DND-41 (cell line): ENCODE data around the gene PUM1.

Experiments used
- EZH2 ChIP-seq: IDR thresholded peaks from 3 replicates; pipeline ENCODE4 v1.6.1; 2012; ENCODE audit warnings: borderline replicate concordance, low read depth, mild to moderate bottlenecking, moderate library complexity, low read length, inconsistent platforms; ENCODE audit not compliant: severe bottlenecking
- TF ChIP-seq, protein P1 (sequence below): IDR thresholded peaks from 2 replicates; pipeline ENCODE4 v1.5.1; 2012; ENCODE audit warnings: borderline replicate concordance, low read length, moderate library complexity, mild to moderate bottlenecking; ENCODE audit not compliant: poor library complexity, severe bottlenecking; ENCODE audit errors: extremely low read depth

DNA sequence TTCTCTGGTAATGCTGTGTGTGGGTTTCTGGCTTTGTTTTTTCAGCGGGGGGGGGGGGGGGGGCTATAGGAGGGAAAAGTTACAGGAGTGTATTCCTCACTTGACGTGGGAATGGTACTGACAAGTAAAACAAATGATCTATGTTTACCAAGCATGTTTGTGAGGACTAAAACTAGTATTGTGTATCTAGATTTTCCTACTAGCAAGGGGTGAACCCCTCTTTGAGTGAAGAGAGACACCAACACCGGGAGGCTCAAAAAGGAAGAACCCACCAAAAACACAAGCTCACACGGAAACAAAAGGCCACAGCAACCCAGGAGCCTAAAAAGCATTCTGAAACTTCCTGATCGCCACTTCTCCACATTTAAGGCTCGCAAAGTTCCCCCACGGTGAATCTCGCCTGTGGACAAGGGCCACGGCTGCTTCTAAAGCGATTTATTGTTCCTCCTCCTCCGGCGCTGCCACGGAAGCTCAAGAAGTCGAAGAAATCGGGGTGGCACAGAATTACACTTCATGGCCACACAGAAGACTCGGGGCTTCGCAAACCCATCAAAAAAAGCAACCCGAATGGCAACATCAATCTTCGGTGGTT is 703 bp downstream of the PUM1 start:
- TF ChIP-seq, protein P1, sequence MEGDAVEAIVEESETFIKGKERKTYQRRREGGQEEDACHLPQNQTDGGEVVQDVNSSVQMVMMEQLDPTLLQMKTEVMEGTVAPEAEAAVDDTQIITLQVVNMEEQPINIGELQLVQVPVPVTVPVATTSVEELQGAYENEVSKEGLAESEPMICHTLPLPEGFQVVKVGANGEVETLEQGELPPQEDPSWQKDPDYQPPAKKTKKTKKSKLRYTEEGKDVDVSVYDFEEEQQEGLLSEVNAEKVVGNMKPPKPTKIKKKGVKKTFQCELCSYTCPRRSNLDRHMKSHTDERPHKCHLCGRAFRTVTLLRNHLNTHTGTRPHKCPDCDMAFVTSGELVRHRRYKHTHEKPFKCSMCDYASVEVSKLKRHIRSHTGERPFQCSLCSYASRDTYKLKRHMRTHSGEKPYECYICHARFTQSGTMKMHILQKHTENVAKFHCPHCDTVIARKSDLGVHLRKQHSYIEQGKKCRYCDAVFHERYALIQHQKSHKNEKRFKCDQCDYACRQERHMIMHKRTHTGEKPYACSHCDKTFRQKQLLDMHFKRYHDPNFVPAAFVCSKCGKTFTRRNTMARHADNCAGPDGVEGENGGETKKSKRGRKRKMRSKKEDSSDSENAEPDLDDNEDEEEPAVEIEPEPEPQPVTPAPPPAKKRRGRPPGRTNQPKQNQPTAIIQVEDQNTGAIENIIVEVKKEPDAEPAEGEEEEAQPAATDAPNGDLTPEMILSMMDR, result no peak
- TF ChIP-seq EZH2, result no peak
